Measurements from ENCODE around the gene CHN2. TPM values are rescaled to one million over a fixed set of nuclear protein-coding genes. Genes with fewer than 3 reads are reported as not detected.

CHN2 gene
- total RNA-seq, 4 donors from 2014 or later: 5.6 to 36.7 (median 16.8) TPM

- WGBS, 2 donors (ENCODE audit: low coverage in 1 of 2): 67 to 82% methylated on average over 8 of the region's 8 CpGs
- no peaks in the 10 kb centered on the region for H3K9me3 ChIP-seq
- no peaks in the 10 kb centered on the region for H3K27me3 ChIP-seq
- intact Hi-C loops (cut with DNase I; ENCODE audit: low total_unique reads): no loop called here
- no peak for DNase-seq
- no peaks in the 10 kb centered on the region for H3K36me3 ChIP-seq
- TF ChIP-seq, protein P1, sequence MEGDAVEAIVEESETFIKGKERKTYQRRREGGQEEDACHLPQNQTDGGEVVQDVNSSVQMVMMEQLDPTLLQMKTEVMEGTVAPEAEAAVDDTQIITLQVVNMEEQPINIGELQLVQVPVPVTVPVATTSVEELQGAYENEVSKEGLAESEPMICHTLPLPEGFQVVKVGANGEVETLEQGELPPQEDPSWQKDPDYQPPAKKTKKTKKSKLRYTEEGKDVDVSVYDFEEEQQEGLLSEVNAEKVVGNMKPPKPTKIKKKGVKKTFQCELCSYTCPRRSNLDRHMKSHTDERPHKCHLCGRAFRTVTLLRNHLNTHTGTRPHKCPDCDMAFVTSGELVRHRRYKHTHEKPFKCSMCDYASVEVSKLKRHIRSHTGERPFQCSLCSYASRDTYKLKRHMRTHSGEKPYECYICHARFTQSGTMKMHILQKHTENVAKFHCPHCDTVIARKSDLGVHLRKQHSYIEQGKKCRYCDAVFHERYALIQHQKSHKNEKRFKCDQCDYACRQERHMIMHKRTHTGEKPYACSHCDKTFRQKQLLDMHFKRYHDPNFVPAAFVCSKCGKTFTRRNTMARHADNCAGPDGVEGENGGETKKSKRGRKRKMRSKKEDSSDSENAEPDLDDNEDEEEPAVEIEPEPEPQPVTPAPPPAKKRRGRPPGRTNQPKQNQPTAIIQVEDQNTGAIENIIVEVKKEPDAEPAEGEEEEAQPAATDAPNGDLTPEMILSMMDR (IDR thresholded peaks at IDR 0.05): no peak
- TF ChIP-seq POLR2A (IDR thresholded peaks at IDR 0.05) (no peak), POLR2AphosphoS5 (IDR thresholded peaks at IDR 0.05) (no peak)
- no peak overlapping the region for H3K4me3 ChIP-seq
- peak overlapping the region in 2 of 4 donors; percentile 21 to 60 for H3K27ac ChIP-seq
- H3K4me1 ChIP-seq: peaks cover 0 to 22% (median 11%) of the 10 kb centered on the region in 4 donors
- in situ Hi-C loops (cut with MboI; ENCODE audit: low pct_ligation_motif_present in 1 of 4, low pct_unique_long_range_greater_than_20kb in 1 of 4, low sequenced_read_pairs in 3 of 4): no loop called here
Measured at GRCh38 chr7:29327455-29327854, 132.9 kb downstream of the CHN2 start.

DNA sequence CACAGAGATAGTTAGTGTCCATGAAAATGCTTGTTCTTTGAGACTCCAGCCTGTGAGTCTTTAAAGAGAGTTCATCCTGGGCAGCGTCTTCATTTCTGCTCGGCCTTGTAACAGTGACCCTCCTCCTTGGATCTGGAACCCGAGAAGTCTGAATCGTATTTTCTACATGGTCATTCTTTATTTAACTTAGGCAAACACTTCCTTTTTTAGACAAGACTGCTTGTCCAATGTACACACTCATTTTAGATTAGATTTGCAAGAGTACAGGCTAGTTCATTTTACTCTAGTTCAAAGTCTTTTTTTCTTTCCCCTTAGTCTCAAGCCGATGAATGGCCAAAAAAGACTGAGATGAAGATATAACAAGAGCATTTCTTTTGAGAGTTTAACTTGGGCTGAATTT is 133.5 kb downstream of the CHN2 start:
- no peak for DNase-seq
- WGBS, 2 donors (ENCODE audit: low coverage in 1 of 2): 27 to 29% methylated on average over 4 to 5 of the region's 5 CpGs
- Histone ChIP-seq H3K27me3 (no peaks in the 10 kb centered on the region), H3K4me1 (peaks cover 0 to 22% (median 11%) of the 10 kb centered on the region in 4 donors), H3K36me3 (no peaks in the 10 kb centered on the region), H3K9me3 (no peaks in the 10 kb centered on the region), H3K27ac (peak overlapping the region in 3 of 4 donors; percentile 21 to 60 (median 27)), H3K4me3 (no peak overlapping the region)
- TF ChIP-seq POLR2AphosphoS5 (IDR thresholded peaks at IDR 0.05): no peak
- no peak for TF ChIP-seq POLR2A (IDR thresholded peaks at IDR 0.05)
- TF ChIP-seq, protein P1 (IDR thresholded peaks at IDR 0.05): no peak
- no peak for TF ChIP-seq EP300 (IDR thresholded peaks at IDR 0.05; ENCODE audit: low read depth)
- intact Hi-C loops (cut with DNase I; ENCODE audit: low total_unique reads) (no loop called here), in situ Hi-C loops (cut with MboI; ENCODE audit: low pct_ligation_motif_present in 1 of 4, low pct_unique_long_range_greater_than_20kb in 1 of 4, low sequenced_read_pairs in 3 of 4) (no loop called here)

DNA sequence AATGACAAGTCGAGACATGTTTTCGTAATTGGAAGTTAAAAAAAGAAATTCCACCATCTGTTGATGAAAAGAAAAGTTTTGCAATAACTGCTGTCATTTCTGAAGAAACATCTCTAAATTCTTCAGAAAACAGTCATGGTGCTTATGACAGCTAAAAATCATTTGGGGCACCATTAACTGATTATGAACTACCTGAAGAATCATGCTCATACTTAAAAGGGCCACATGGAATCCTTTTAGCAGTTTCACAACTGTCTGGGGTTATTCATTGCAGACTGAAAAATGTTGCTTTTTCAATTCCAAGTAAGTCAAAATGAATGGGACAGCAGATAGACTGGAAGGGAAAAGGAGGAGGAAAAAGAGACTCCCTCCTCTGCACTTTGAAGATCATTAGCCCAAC is 134.2 kb downstream of the CHN2 start:
- DNase-seq: no peak
- 77 to 96% methylated on average over 2 of the region's 2 CpGs for WGBS, 2 donors (ENCODE audit: low coverage in 1 of 2)
- Histone ChIP-seq H3K4me1 (peaks cover 0 to 22% (median 11%) of the 10 kb centered on the region in 4 donors), H3K9me3 (no peaks in the 10 kb centered on the region), H3K27ac (peak overlapping the region in 1 of 4 donors; percentile 60), H3K4me3 (no peak overlapping the region), H3K36me3 (no peaks in the 10 kb centered on the region), H3K27me3 (no peaks in the 10 kb centered on the region)
- intact Hi-C loops (cut with DNase I; ENCODE audit: low total_unique reads) (no loop called here), in situ Hi-C loops (cut with MboI; ENCODE audit: low pct_ligation_motif_present in 1 of 4, low pct_unique_long_range_greater_than_20kb in 1 of 4, low sequenced_read_pairs in 3 of 4) (no loop called here)
- TF ChIP-seq POLR2AphosphoS5 (IDR thresholded peaks at IDR 0.05) (no peak), EP300 (IDR thresholded peaks at IDR 0.05; ENCODE audit: low read depth) (no peak), POLR2A (IDR thresholded peaks at IDR 0.05) (no peak)
- TF ChIP-seq, protein P1 (IDR thresholded peaks at IDR 0.05): no peak

DNA sequence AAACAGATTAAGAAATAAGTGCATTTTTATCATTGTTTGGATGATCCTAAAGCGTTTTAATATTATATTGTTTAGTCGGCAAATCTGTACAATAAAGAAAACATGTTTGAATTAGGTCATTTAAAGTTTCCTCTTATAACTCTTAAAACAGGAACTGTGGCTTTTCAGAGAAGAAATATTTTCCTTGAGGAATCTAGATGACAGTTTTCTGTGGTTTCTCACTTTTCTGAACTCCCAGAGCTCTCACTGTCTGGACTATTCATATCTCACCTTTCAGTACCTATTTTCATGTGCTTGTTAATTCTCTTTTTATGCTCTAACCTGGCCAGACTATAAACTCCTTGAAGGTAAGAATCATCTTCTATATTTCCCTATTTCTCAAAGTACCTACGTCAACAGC is 135.1 kb downstream of the CHN2 start:
- Histone ChIP-seq H3K9me3 (no peaks in the 10 kb centered on the region), H3K4me3 (no peak overlapping the region), H3K27ac (no peak overlapping the region), H3K4me1 (peaks cover 0 to 22% (median 11%) of the 10 kb centered on the region in 4 donors), H3K36me3 (no peaks in the 10 kb centered on the region), H3K27me3 (no peaks in the 10 kb centered on the region)
- intact Hi-C loops (cut with DNase I; ENCODE audit: low total_unique reads) (no loop called here), in situ Hi-C loops (cut with MboI; ENCODE audit: low pct_ligation_motif_present in 1 of 4, low pct_unique_long_range_greater_than_20kb in 1 of 4, low sequenced_read_pairs in 3 of 4) (no loop called here)
- DNase-seq: no peak
- 57 to 62% methylated on average over 3 of the region's 3 CpGs for WGBS, 2 donors (ENCODE audit: low coverage in 1 of 2)
- TF ChIP-seq POLR2AphosphoS5 (IDR thresholded peaks at IDR 0.05) (no peak), POLR2A (IDR thresholded peaks at IDR 0.05) (no peak), EP300 (IDR thresholded peaks at IDR 0.05; ENCODE audit: low read depth) (no peak)
- TF ChIP-seq, protein P1 (IDR thresholded peaks at IDR 0.05): no peak

Measured in transverse colon (tissue), 4 donors.